NT2/D1 (cell line): ENCODE measurements around the gene EGFLAM.

Source experiments
- SUZ12 ChIP-seq: IDR thresholded peaks from 2 replicates; pipeline ENCODE4 v1.6.1; 2011; ENCODE audit not compliant: insufficient read length, insufficient read depth; ENCODE audit errors: extremely low read depth
- ZNF274 ChIP-seq: IDR thresholded peaks from 2 replicates; pipeline ENCODE4 v1.6.1; 2011; ENCODE audit warnings: mild to moderate bottlenecking, low read depth, low read length

GRCh38 chr5:38259809-38260160 lies 1.4 kb downstream of the EGFLAM start:
- TF ChIP-seq SUZ12 (no peak), ZNF274 (no peak)
